ENCODE data around the gene SEPHS2. TPM values are rescaled to one million over a fixed set of nuclear protein-coding genes. Genes with fewer than 3 reads are reported as not detected.

SEPHS2 gene
- polyA plus RNA-seq, 1 donor from 2014 or later: 9.8 TPM

- Histone ChIP-seq H3K9me2 (ENCODE audit: insufficient read depth, low read length) (no peaks in the 10 kb centered on the region), H3K27me3 (ENCODE audit: insufficient read depth, low read depth, low read length) (no peaks in the 10 kb centered on the region), H2AFZ (ENCODE audit: low read depth, low read length) (no peak overlapping the region), H3F3A (ENCODE audit: insufficient read depth, low read length, poor library complexity, severe bottlenecking) (no peaks in the 10 kb centered on the region), H3K4me3 (ENCODE audit: low read length) (no peak overlapping the region), H3K9ac (ENCODE audit: low read length) (no peak overlapping the region), H3K9me3 (ENCODE audit: low read length) (no peaks in the 10 kb centered on the region), H3K4me2 (ENCODE audit: low read length) (no peak overlapping the region), H3K79me2 (replicated peaks; ENCODE audit: insufficient read depth, low read length) (no peaks in the 10 kb centered on the region), H3K36me3 (ENCODE audit: insufficient read depth, low read length) (no peaks in the 10 kb centered on the region), H3K27ac (ENCODE audit: low read length) (no peak overlapping the region), H4K20me1 (ENCODE audit: insufficient read depth) (no peaks in the 10 kb centered on the region)
- TF ChIP-seq CTCF (IDR thresholded peaks at IDR 0.05; ENCODE audit: poor library complexity, severe bottlenecking) (no peak), EZH2 (IDR thresholded peaks at IDR 0.05; ENCODE audit: borderline replicate concordance, insufficient read depth, low read length, poor library complexity, severe bottlenecking) (no peak), MXI1 (conservative IDR thresholded peaks at IDR 0.05; ENCODE audit: poor library complexity, severe bottlenecking) (no peak), POLR2AphosphoS5 (IDR thresholded peaks at IDR 0.05) (no peak), EP300 (conservative IDR thresholded peaks at IDR 0.05; ENCODE audit: poor library complexity, severe bottlenecking) (no peak), RAD21 (conservative IDR thresholded peaks at IDR 0.05) (no peak), REST (IDR thresholded peaks at IDR 0.05; ENCODE audit: borderline replicate concordance) (no peak), SMC3 (conservative IDR thresholded peaks at IDR 0.05; ENCODE audit: poor library complexity) (no peak), TAF1 (IDR thresholded peaks at IDR 0.05; ENCODE audit: low read depth) (no peak)
These were observed 45.6 kb upstream of the SEPHS2 start for GRCh38 chr16:30491229-30491628.

- no peak overlapping the region for H3K9ac ChIP-seq (ENCODE audit: low read length)
- no peaks in the 10 kb centered on the region for H3K79me2 ChIP-seq (replicated peaks; ENCODE audit: insufficient read depth, low read length)
- TF ChIP-seq EP300 (conservative IDR thresholded peaks at IDR 0.05; ENCODE audit: poor library complexity, severe bottlenecking) (no peak), CTCF (IDR thresholded peaks at IDR 0.05; ENCODE audit: poor library complexity, severe bottlenecking) (no peak), RAD21 (conservative IDR thresholded peaks at IDR 0.05) (no peak), EZH2 (IDR thresholded peaks at IDR 0.05; ENCODE audit: borderline replicate concordance, insufficient read depth, low read length, poor library complexity, severe bottlenecking) (no peak), REST (IDR thresholded peaks at IDR 0.05; ENCODE audit: borderline replicate concordance) (no peak), POLR2AphosphoS5 (IDR thresholded peaks at IDR 0.05) (no peak), TAF1 (IDR thresholded peaks at IDR 0.05; ENCODE audit: low read depth) (no peak), SMC3 (conservative IDR thresholded peaks at IDR 0.05; ENCODE audit: poor library complexity) (no peak), MXI1 (conservative IDR thresholded peaks at IDR 0.05; ENCODE audit: poor library complexity, severe bottlenecking) (no peak)
- H2AFZ ChIP-seq (ENCODE audit: low read depth, low read length): no peak overlapping the region
- no peaks in the 10 kb centered on the region for H3K9me2 ChIP-seq (ENCODE audit: insufficient read depth, low read length)
- no peaks in the 10 kb centered on the region for H4K20me1 ChIP-seq (ENCODE audit: insufficient read depth)
- no peaks in the 10 kb centered on the region for H3K9me3 ChIP-seq (ENCODE audit: low read length)
- no peak overlapping the region for H3K4me2 ChIP-seq (ENCODE audit: low read length)
- no peak overlapping the region for H3K4me3 ChIP-seq (ENCODE audit: low read length)
- no peaks in the 10 kb centered on the region for H3K27me3 ChIP-seq (ENCODE audit: insufficient read depth, low read depth, low read length)
- no peaks in the 10 kb centered on the region for H3K36me3 ChIP-seq (ENCODE audit: insufficient read depth, low read length)
- H3K27ac ChIP-seq (ENCODE audit: low read length): no peak overlapping the region
- H3F3A ChIP-seq (ENCODE audit: insufficient read depth, low read length, poor library complexity, severe bottlenecking): no peaks in the 10 kb centered on the region
These were observed 44.5 kb upstream of the SEPHS2 start for GRCh38 chr16:30490210-30490609.
